ENCODE measurements around the gene IL34.

The IL34 gene

GRCh38 chr16:70700101-70701020 lies 54.0 kb downstream of the IL34 start:
- no peaks in the 10 kb centered on the region for H3K27me3 ChIP-seq
- H3K4me2 ChIP-seq, result peak overlapping the region; percentile 85
- H3K27ac ChIP-seq, result peak overlapping the region; percentile 87
- peaks cover 77% of the 10 kb centered on the region for H3K4me1 ChIP-seq
- no peak for TF ChIP-seq Cebpa-rat (IDR thresholded peaks at IDR 0.05)
- no peaks in the 10 kb centered on the region for H3K9me3 ChIP-seq
- peak overlapping the region; percentile 72 for H3K9ac ChIP-seq
- no peaks in the 10 kb centered on the region for H4K20me1 ChIP-seq
- H3K4me3 ChIP-seq, result peak overlapping the region; percentile 31; the same call in 1 of the 2 replicates
- peaks cover 11% of the 10 kb centered on the region for H3K36me3 ChIP-seq

GRCh38 chr16:70701036-70701435 lies 54.7 kb downstream of the IL34 start:
- H3K4me2 ChIP-seq, result peak overlapping the region; percentile 85

GRCh38 chr16:70701596-70701995 lies 55.2 kb downstream of the IL34 start:
- no peaks in the 10 kb centered on the region for H3K27me3 ChIP-seq
- peaks cover 65% of the 10 kb centered on the region for H3K4me1 ChIP-seq
- no peaks in the 10 kb centered on the region for H4K20me1 ChIP-seq
- H3K4me3 ChIP-seq, result no peak overlapping the region
- H3K9me3 ChIP-seq, result no peaks in the 10 kb centered on the region
- peak overlapping the region; percentile 85 for H3K4me2 ChIP-seq
- no peak for TF ChIP-seq Cebpa-rat (IDR thresholded peaks at IDR 0.05)
- peak overlapping the region; percentile 87 for H3K27ac ChIP-seq
- no peak overlapping the region for H3K9ac ChIP-seq
- H3K36me3 ChIP-seq, result peaks cover 11% of the 10 kb centered on the region

More at GRCh38 chr16:70701036-70701435, 54.7 kb downstream of the IL34 start:
- Histone ChIP-seq H3K36me3 (peaks cover 11% of the 10 kb centered on the region), H3K9ac (peak overlapping the region; percentile 72; the same call in 1 of the 2 replicates), H3K4me1 (peaks cover 70% of the 10 kb centered on the region), H3K9me3 (no peaks in the 10 kb centered on the region), H3K27me3 (no peaks in the 10 kb centered on the region), H3K4me3 (no peak overlapping the region), H4K20me1 (no peaks in the 10 kb centered on the region), H3K27ac (peak overlapping the region; percentile 87)
- no peak for TF ChIP-seq Cebpa-rat (IDR thresholded peaks at IDR 0.05)

GRCh38 chr16:70701998-70702397 lies 55.6 kb downstream of the IL34 start:
- TF ChIP-seq Cebpa-rat (IDR thresholded peaks at IDR 0.05), result no peak
- Histone ChIP-seq H3K36me3 (peaks cover 11% of the 10 kb centered on the region), H3K9ac (no peak overlapping the region), H3K9me3 (no peaks in the 10 kb centered on the region), H3K4me3 (no peak overlapping the region), H3K4me1 (peaks cover 62% of the 10 kb centered on the region), H4K20me1 (no peaks in the 10 kb centered on the region), H3K27ac (peak overlapping the region; percentile 87), H3K27me3 (no peaks in the 10 kb centered on the region), H3K4me2 (peak overlapping the region; percentile 85)

- Histone ChIP-seq H3K4me2 (peak overlapping the region; percentile 85; the same call in 1 of the 2 replicates), H3K9me3 (no peaks in the 10 kb centered on the region), H3K9ac (no peak overlapping the region), H3K27ac (peak overlapping the region; percentile 87), H3K36me3 (peaks cover 11% of the 10 kb centered on the region), H4K20me1 (no peaks in the 10 kb centered on the region), H3K27me3 (no peaks in the 10 kb centered on the region), H3K4me3 (no peak overlapping the region), H3K4me1 (peaks cover 62% of the 10 kb centered on the region)
- no peak for TF ChIP-seq Cebpa-rat (IDR thresholded peaks at IDR 0.05)
Measured at GRCh38 chr16:70702624-70703023, 56.3 kb downstream of the IL34 start.

- Histone ChIP-seq H3K4me1 (peaks cover 56% of the 10 kb centered on the region), H3K4me2 (no peak overlapping the region), H3K36me3 (peaks cover 11% of the 10 kb centered on the region), H3K27me3 (no peaks in the 10 kb centered on the region), H3K9ac (no peak overlapping the region), H3K27ac (peak overlapping the region; percentile 87), H4K20me1 (no peaks in the 10 kb centered on the region), H3K4me3 (no peak overlapping the region), H3K9me3 (no peaks in the 10 kb centered on the region)
- no peak for TF ChIP-seq Cebpa-rat (IDR thresholded peaks at IDR 0.05)
Measured at GRCh38 chr16:70703041-70703834, 56.9 kb downstream of the IL34 start.

GRCh38 chr16:70703835-70704381 lies 57.5 kb downstream of the IL34 start:
- H3K4me1 ChIP-seq, result peaks cover 49% of the 10 kb centered on the region
- H4K20me1 ChIP-seq, result no peaks in the 10 kb centered on the region
- no peak overlapping the region for H3K4me3 ChIP-seq
- no peak overlapping the region for H3K9ac ChIP-seq
- no peak overlapping the region for H3K4me2 ChIP-seq
- peak overlapping the region; percentile 87; the same call in 1 of the 2 replicates for H3K27ac ChIP-seq
- no peaks in the 10 kb centered on the region for H3K27me3 ChIP-seq
- peaks cover 12% of the 10 kb centered on the region; the same call in 1 of the 2 replicates for H3K36me3 ChIP-seq
- H3K9me3 ChIP-seq, result no peaks in the 10 kb centered on the region
- TF ChIP-seq Cebpa-rat (IDR thresholded peaks at IDR 0.05), result no peak

GRCh38 chr16:70704586-70704985 lies 58.2 kb downstream of the IL34 start:
- H3K9me3 ChIP-seq, result no peaks in the 10 kb centered on the region
- H3K27me3 ChIP-seq, result no peaks in the 10 kb centered on the region
- no peak for TF ChIP-seq Cebpa-rat (IDR thresholded peaks at IDR 0.05)
- H3K36me3 ChIP-seq, result peaks cover 9% of the 10 kb centered on the region; the same call in 1 of the 2 replicates
- no peaks in the 10 kb centered on the region for H4K20me1 ChIP-seq
- no peak overlapping the region for H3K4me2 ChIP-seq
- peaks cover 45% of the 10 kb centered on the region for H3K4me1 ChIP-seq
- no peak overlapping the region for H3K9ac ChIP-seq
- H3K4me3 ChIP-seq, result no peak overlapping the region
- H3K27ac ChIP-seq, result no peak overlapping the region

GRCh38 chr16:70705056-70705455 lies 58.7 kb downstream of the IL34 start:
- H3K4me1 ChIP-seq, result peaks cover 45% of the 10 kb centered on the region
- H3K9me3 ChIP-seq, result no peaks in the 10 kb centered on the region
- 0 out of 2 replicates have a peak, but pooled peaks cover 8% of the 10 kb centered on the region for H3K36me3 ChIP-seq
- H3K27me3 ChIP-seq, result no peaks in the 10 kb centered on the region
- H3K9ac ChIP-seq, result no peak overlapping the region
- H3K4me3 ChIP-seq, result no peak overlapping the region
- H3K4me2 ChIP-seq, result no peak overlapping the region
- no peak overlapping the region for H3K27ac ChIP-seq
- H4K20me1 ChIP-seq, result no peaks in the 10 kb centered on the region
- no peak for TF ChIP-seq Cebpa-rat (IDR thresholded peaks at IDR 0.05)
